Peyer's patch (tissue), 4 donors: ENCODE measurements around the gene PTGER1.

Experiments used
- CTCF ChIP-seq, 6 experiments: fragments of 450-650 bp in 4 of 6; fragments of 200-600 bp in 2 of 6; sonication (generic) in 1 of 6; IDR thresholded peaks; one replicate each; pipeline ENCODE4 v1.5.1; 2017 to 2019; ENCODE audit warnings: antibody characterized with exemption in 6 of 6, mild to moderate bottlenecking in 3 of 6, moderate library complexity in 1 of 6
- POLR2A ChIP-seq, 2 donors: fragments of 450-650 bp; IDR thresholded peaks; one replicate each; pipeline ENCODE4 v1.5.1; 2017; ENCODE audit warnings: antibody characterized with exemption in 2 of 2, mild to moderate bottlenecking in 2 of 2, moderate library complexity in 2 of 2

GRCh38 chr19:14477418-14478112 is 2.4 kb upstream of the PTGER1 start:
- TF ChIP-seq CTCF (IDR thresholded peaks at IDR 0.05), result no peak
- TF ChIP-seq POLR2A (IDR thresholded peaks at IDR 0.05), result no peak
